WTC11 (cell line): ENCODE measurements around the gene ANO10.

ENCODE experiments used
- CREM ChIP-seq: sonication (generic); formaldehyde crosslinking; IDR thresholded peaks from 2 replicates; pipeline ENCODE4 v1.8.1; 2022; ENCODE audit warnings: mild to moderate bottlenecking, missing genetic modification reagents, moderate library complexity
- FOXP1 ChIP-seq: sonication (generic); formaldehyde crosslinking; IDR thresholded peaks from 2 replicates; pipeline ENCODE4 v1.8.0; 2022; ENCODE audit warnings: missing genetic modification reagents, mild to moderate bottlenecking, moderate library complexity, borderline replicate concordance
- GABPB1 ChIP-seq: sonication (generic); formaldehyde crosslinking; IDR thresholded peaks from 2 replicates; pipeline ENCODE4 v1.8.1; 2023; ENCODE audit warnings: mild to moderate bottlenecking, missing genetic modification reagents
- HMGXB4 ChIP-seq: sonication (generic); formaldehyde crosslinking; IDR thresholded peaks from 2 replicates; pipeline ENCODE4 v1.8.1; 2023; ENCODE audit warnings: mild to moderate bottlenecking, moderate library complexity, missing genetic modification reagents
- IRF2 ChIP-seq: sonication (generic); formaldehyde crosslinking; IDR thresholded peaks from 2 replicates; pipeline ENCODE4 v1.8.0; 2022; ENCODE audit warnings: low read depth, missing genetic modification reagents, borderline replicate concordance
- ZNF121 ChIP-seq: sonication (generic); formaldehyde crosslinking; IDR thresholded peaks from 2 replicates; pipeline ENCODE4 v1.8.0; 2023; ENCODE audit warnings: missing genetic modification reagents
- ZNF263 ChIP-seq: sonication (generic); formaldehyde crosslinking; IDR thresholded peaks from 2 replicates; pipeline ENCODE4 v1.8.1; 2022; ENCODE audit warnings: low read depth, mild to moderate bottlenecking, moderate library complexity, missing genetic modification reagents
- TF ChIP-seq, protein P1 (sequence below): sonication (generic); formaldehyde crosslinking; IDR thresholded peaks from 2 replicates; pipeline ENCODE4 v1.8.1; 2023; ENCODE audit warnings: mild to moderate bottlenecking, missing genetic modification reagents, borderline replicate concordance
- TF ChIP-seq, protein P2 (sequence below): sonication (generic); formaldehyde crosslinking; IDR thresholded peaks from 2 replicates; pipeline ENCODE4 v1.8.1; 2022; ENCODE audit warnings: mild to moderate bottlenecking, missing genetic modification reagents, moderate library complexity, borderline replicate concordance
- TF ChIP-seq, protein P3 (sequence below): fragments of 200-600 bp; IDR thresholded peaks from 2 replicates; pipeline ENCODE4 v1.8.0; 2022; ENCODE audit warnings: antibody characterized with exemption
- TF ChIP-seq, protein P4 (sequence below): sonication (generic); formaldehyde crosslinking; IDR thresholded peaks from 2 replicates; pipeline ENCODE4 v1.8.1; 2022; ENCODE audit warnings: low read depth, missing genetic modification reagents, borderline replicate concordance
- TF ChIP-seq, protein P5 (sequence below): sonication (generic); formaldehyde crosslinking; IDR thresholded peaks from 2 replicates; pipeline ENCODE4 v1.8.0; 2022; ENCODE audit warnings: mild to moderate bottlenecking, missing genetic modification reagents
- TF ChIP-seq, protein P6 (sequence below): sonication (generic); formaldehyde crosslinking; IDR thresholded peaks from 2 replicates; pipeline ENCODE4 v1.8.1; 2023; ENCODE audit warnings: mild to moderate bottlenecking, missing genetic modification reagents

GRCh38 chr3:43615133-43615532, 6.7 kb downstream of the ANO10 start:
- no peak for TF ChIP-seq FOXP1 (CRISPR knock-in tag)
- TF ChIP-seq, protein P1, sequence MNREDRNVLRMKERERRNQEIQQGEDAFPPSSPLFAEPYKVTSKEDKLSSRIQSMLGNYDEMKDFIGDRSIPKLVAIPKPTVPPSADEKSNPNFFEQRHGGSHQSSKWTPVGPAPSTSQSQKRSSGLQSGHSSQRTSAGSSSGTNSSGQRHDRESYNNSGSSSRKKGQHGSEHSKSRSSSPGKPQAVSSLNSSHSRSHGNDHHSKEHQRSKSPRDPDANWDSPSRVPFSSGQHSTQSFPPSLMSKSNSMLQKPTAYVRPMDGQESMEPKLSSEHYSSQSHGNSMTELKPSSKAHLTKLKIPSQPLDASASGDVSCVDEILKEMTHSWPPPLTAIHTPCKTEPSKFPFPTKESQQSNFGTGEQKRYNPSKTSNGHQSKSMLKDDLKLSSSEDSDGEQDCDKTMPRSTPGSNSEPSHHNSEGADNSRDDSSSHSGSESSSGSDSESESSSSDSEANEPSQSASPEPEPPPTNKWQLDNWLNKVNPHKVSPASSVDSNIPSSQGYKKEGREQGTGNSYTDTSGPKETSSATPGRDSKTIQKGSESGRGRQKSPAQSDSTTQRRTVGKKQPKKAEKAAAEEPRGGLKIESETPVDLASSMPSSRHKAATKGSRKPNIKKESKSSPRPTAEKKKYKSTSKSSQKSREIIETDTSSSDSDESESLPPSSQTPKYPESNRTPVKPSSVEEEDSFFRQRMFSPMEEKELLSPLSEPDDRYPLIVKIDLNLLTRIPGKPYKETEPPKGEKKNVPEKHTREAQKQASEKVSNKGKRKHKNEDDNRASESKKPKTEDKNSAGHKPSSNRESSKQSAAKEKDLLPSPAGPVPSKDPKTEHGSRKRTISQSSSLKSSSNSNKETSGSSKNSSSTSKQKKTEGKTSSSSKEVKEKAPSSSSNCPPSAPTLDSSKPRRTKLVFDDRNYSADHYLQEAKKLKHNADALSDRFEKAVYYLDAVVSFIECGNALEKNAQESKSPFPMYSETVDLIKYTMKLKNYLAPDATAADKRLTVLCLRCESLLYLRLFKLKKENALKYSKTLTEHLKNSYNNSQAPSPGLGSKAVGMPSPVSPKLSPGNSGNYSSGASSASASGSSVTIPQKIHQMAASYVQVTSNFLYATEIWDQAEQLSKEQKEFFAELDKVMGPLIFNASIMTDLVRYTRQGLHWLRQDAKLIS = no peak
- TF ChIP-seq, protein P2, sequence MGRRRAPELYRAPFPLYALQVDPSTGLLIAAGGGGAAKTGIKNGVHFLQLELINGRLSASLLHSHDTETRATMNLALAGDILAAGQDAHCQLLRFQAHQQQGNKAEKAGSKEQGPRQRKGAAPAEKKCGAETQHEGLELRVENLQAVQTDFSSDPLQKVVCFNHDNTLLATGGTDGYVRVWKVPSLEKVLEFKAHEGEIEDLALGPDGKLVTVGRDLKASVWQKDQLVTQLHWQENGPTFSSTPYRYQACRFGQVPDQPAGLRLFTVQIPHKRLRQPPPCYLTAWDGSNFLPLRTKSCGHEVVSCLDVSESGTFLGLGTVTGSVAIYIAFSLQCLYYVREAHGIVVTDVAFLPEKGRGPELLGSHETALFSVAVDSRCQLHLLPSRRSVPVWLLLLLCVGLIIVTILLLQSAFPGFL = no peak
- TF ChIP-seq, protein P3, sequence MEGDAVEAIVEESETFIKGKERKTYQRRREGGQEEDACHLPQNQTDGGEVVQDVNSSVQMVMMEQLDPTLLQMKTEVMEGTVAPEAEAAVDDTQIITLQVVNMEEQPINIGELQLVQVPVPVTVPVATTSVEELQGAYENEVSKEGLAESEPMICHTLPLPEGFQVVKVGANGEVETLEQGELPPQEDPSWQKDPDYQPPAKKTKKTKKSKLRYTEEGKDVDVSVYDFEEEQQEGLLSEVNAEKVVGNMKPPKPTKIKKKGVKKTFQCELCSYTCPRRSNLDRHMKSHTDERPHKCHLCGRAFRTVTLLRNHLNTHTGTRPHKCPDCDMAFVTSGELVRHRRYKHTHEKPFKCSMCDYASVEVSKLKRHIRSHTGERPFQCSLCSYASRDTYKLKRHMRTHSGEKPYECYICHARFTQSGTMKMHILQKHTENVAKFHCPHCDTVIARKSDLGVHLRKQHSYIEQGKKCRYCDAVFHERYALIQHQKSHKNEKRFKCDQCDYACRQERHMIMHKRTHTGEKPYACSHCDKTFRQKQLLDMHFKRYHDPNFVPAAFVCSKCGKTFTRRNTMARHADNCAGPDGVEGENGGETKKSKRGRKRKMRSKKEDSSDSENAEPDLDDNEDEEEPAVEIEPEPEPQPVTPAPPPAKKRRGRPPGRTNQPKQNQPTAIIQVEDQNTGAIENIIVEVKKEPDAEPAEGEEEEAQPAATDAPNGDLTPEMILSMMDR = no peak
- TF ChIP-seq, protein P4, sequence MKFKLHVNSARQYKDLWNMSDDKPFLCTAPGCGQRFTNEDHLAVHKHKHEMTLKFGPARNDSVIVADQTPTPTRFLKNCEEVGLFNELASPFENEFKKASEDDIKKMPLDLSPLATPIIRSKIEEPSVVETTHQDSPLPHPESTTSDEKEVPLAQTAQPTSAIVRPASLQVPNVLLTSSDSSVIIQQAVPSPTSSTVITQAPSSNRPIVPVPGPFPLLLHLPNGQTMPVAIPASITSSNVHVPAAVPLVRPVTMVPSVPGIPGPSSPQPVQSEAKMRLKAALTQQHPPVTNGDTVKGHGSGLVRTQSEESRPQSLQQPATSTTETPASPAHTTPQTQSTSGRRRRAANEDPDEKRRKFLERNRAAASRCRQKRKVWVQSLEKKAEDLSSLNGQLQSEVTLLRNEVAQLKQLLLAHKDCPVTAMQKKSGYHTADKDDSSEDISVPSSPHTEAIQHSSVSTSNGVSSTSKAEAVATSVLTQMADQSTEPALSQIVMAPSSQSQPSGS (CRISPR knock-in tag) = no peak
- TF ChIP-seq GABPB1 = no peak
- TF ChIP-seq, protein P5, sequence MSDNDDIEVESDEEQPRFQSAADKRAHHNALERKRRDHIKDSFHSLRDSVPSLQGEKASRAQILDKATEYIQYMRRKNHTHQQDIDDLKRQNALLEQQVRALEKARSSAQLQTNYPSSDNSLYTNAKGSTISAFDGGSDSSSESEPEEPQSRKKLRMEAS (CRISPR knock-in tag) = no peak
- no peak for TF ChIP-seq IRF2
- TF ChIP-seq, protein P6, sequence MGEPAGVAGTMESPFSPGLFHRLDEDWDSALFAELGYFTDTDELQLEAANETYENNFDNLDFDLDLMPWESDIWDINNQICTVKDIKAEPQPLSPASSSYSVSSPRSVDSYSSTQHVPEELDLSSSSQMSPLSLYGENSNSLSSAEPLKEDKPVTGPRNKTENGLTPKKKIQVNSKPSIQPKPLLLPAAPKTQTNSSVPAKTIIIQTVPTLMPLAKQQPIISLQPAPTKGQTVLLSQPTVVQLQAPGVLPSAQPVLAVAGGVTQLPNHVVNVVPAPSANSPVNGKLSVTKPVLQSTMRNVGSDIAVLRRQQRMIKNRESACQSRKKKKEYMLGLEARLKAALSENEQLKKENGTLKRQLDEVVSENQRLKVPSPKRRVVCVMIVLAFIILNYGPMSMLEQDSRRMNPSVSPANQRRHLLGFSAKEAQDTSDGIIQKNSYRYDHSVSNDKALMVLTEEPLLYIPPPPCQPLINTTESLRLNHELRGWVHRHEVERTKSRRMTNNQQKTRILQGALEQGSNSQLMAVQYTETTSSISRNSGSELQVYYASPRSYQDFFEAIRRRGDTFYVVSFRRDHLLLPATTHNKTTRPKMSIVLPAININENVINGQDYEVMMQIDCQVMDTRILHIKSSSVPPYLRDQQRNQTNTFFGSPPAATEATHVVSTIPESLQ (CRISPR knock-in tag) = no peak
- TF ChIP-seq CREM = no peak
- TF ChIP-seq HMGXB4 (CRISPR knock-in tag) = no peak
- no peak for TF ChIP-seq ZNF263
- no peak for TF ChIP-seq ZNF121 (CRISPR knock-in tag)
